ENCODE results near the gene FAM124A.

The FAM124A gene

DNA sequence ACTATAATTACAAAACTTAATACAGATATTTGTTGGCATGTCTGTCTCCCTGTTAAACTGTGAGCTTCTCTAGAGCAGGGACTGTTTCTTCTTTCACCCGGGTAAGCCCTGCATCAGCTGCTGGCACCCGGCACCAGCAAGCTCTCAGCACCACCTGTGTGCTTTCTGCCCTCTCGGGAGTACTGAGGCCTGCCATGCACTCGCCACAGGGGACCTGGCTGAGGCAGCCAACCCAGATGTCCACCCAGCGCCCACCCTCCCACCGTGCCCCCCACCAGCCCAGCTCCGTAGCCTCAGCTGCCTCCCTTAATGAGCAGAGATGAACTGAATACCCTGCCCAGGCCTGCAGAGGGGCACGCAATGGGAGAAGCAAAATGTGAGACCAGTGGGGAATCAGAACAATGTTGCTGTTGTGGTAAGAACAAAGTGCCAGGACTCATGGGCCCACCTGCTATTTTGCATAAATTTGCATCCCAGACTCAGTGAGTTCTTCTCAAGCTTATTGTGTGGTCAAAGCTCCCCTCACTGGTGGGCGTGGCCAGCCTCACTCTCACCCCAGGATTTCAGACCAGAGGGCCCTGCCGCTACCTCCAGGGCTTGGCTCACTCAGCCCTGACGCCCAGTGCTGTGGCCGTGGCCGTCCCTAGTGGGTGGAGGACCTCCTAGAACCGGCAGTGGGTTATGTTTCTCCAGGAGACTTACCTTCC, 102.7 kb downstream of the FAM124A start:
- no peaks in the 10 kb centered on the region for H3K4me1 ChIP-seq (ENCODE audit: low read length)
- H4K20me1 ChIP-seq (ENCODE audit: insufficient read depth, low read length), result no peaks in the 10 kb centered on the region
- no peaks in the 10 kb centered on the region for H3K9me3 ChIP-seq (ENCODE audit: insufficient read depth, low read length)
- H3K36me3 ChIP-seq (replicated peaks; ENCODE audit: low read depth, low read length), result no peaks in the 10 kb centered on the region
- no peak overlapping the region for H3K27ac ChIP-seq (ENCODE audit: low read length)
- no peak for TF ChIP-seq EZH2phosphoT487 (IDR thresholded peaks at IDR 0.05; ENCODE audit: low read depth)
- H3K4me2 ChIP-seq (ENCODE audit: low read length), result no peak overlapping the region
- no peak overlapping the region for H2AFZ ChIP-seq (ENCODE audit: low read depth, low read length)
- H3K4me3 ChIP-seq (ENCODE audit: low read length), result no peak overlapping the region
- H3K27me3 ChIP-seq (ENCODE audit: low read depth, low read length), result no peaks in the 10 kb centered on the region
- H3K79me2 ChIP-seq (ENCODE audit: low read length), result no peaks in the 10 kb centered on the region
- no peak overlapping the region for H3K9ac ChIP-seq (ENCODE audit: low read length)

DNA sequence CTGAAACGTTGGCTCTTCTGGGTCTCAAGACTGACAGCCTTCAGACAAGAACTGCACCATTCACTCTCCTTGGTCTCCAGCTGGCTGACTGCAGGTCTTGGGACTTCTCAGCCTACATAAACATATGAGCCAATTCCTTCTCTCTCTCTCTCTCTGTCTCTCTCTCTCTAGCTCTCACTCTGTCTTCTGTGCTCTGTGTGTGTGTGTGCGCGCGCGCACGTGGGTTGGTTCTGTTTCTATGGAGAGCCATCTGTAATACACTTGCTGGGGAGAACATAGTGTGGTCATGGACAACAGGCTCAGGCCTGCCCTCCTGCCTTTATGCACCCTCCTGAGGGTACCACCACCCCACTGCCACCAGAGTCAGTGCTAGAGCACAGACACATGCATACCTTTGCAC, 103.6 kb downstream of the FAM124A start:
- H3K4me3 ChIP-seq (ENCODE audit: low read length), result no peak overlapping the region
- no peak overlapping the region for H3K4me2 ChIP-seq (ENCODE audit: low read length)
- no peaks in the 10 kb centered on the region for H3K36me3 ChIP-seq (replicated peaks; ENCODE audit: low read depth, low read length)
- H3K79me2 ChIP-seq (ENCODE audit: low read length), result no peaks in the 10 kb centered on the region
- H3K9me3 ChIP-seq (ENCODE audit: insufficient read depth, low read length), result no peaks in the 10 kb centered on the region
- H2AFZ ChIP-seq (ENCODE audit: low read depth, low read length), result no peak overlapping the region
- no peaks in the 10 kb centered on the region for H3K27me3 ChIP-seq (ENCODE audit: low read depth, low read length)
- peaks cover 6% of the 10 kb centered on the region for H3K4me1 ChIP-seq (ENCODE audit: low read length)
- H3K9ac ChIP-seq (ENCODE audit: low read length), result no peak overlapping the region
- H4K20me1 ChIP-seq (ENCODE audit: insufficient read depth, low read length), result no peaks in the 10 kb centered on the region
- no peak for TF ChIP-seq EZH2phosphoT487 (IDR thresholded peaks at IDR 0.05; ENCODE audit: low read depth)
- TF ChIP-seq, protein P1, sequence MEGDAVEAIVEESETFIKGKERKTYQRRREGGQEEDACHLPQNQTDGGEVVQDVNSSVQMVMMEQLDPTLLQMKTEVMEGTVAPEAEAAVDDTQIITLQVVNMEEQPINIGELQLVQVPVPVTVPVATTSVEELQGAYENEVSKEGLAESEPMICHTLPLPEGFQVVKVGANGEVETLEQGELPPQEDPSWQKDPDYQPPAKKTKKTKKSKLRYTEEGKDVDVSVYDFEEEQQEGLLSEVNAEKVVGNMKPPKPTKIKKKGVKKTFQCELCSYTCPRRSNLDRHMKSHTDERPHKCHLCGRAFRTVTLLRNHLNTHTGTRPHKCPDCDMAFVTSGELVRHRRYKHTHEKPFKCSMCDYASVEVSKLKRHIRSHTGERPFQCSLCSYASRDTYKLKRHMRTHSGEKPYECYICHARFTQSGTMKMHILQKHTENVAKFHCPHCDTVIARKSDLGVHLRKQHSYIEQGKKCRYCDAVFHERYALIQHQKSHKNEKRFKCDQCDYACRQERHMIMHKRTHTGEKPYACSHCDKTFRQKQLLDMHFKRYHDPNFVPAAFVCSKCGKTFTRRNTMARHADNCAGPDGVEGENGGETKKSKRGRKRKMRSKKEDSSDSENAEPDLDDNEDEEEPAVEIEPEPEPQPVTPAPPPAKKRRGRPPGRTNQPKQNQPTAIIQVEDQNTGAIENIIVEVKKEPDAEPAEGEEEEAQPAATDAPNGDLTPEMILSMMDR (IDR thresholded peaks at IDR 0.05; ENCODE audit: low read depth, low read length), result no peak
- no peak overlapping the region for H3K27ac ChIP-seq (ENCODE audit: low read length)

DNA sequence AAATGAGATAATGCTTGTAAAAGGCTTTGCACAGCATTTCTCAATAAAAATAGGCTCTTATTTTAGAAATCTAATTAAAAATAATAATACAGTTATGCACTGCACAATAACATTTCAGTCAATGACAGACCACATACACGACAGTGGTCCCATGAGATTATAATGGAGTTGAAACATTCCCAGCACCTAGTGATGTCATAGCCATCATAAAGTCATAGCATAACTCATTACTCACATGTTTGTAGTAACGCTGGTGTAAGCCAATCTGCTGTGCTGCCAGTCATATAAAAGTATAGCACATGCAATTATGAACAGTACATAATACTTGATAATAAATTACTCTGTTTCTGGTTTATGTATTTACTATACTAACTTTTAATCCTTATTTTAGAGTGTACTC, 104.6 kb downstream of the FAM124A start:
- no peaks in the 10 kb centered on the region for H3K9me3 ChIP-seq (ENCODE audit: insufficient read depth, low read length)
- peaks cover 15% of the 10 kb centered on the region for H3K4me1 ChIP-seq (ENCODE audit: low read length)
- H3K79me2 ChIP-seq (ENCODE audit: low read length), result no peaks in the 10 kb centered on the region
- no peaks in the 10 kb centered on the region for H3K27me3 ChIP-seq (ENCODE audit: low read depth, low read length)
- no peak overlapping the region for H2AFZ ChIP-seq (ENCODE audit: low read depth, low read length)
- TF ChIP-seq, protein P1 (IDR thresholded peaks at IDR 0.05; ENCODE audit: low read depth, low read length), result no peak
- no peak for TF ChIP-seq EZH2phosphoT487 (IDR thresholded peaks at IDR 0.05; ENCODE audit: low read depth)
- no peak overlapping the region for H3K4me2 ChIP-seq (ENCODE audit: low read length)
- no peaks in the 10 kb centered on the region for H3K36me3 ChIP-seq (replicated peaks; ENCODE audit: low read depth, low read length)
- H4K20me1 ChIP-seq (ENCODE audit: insufficient read depth, low read length), result no peaks in the 10 kb centered on the region
- no peak overlapping the region for H3K9ac ChIP-seq (ENCODE audit: low read length)
- no peak overlapping the region for H3K4me3 ChIP-seq (ENCODE audit: low read length)
- H3K27ac ChIP-seq (ENCODE audit: low read length), result no peak overlapping the region

DNA sequence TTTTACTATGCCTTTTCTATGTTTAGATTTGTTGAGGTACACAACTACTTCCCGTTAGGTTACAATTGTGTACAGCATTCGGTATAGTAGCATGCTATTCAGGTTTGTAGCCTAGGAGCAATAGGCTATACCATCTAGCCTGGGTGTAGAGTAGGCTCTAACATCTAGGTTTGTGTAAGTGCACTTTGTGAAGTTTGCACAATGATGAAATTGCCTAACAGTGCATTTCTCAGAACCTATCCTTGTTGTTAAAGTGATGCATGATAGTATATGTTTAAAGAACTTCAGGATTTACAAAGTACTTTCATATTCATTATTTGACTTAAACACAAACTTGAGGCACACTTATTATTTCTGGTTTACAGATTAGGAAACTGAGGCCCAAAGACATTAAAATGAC, 105.8 kb downstream of the FAM124A start:
- no peak overlapping the region for H3K9ac ChIP-seq (ENCODE audit: low read length)
- no peak for TF ChIP-seq EZH2phosphoT487 (IDR thresholded peaks at IDR 0.05; ENCODE audit: low read depth)
- TF ChIP-seq, protein P1 (IDR thresholded peaks at IDR 0.05; ENCODE audit: low read depth, low read length), result no peak
- H4K20me1 ChIP-seq (ENCODE audit: insufficient read depth, low read length), result no peaks in the 10 kb centered on the region
- no peak overlapping the region for H3K4me2 ChIP-seq (ENCODE audit: low read length)
- H2AFZ ChIP-seq (ENCODE audit: low read depth, low read length), result no peak overlapping the region
- no peak overlapping the region for H3K4me3 ChIP-seq (ENCODE audit: low read length)
- H3K9me3 ChIP-seq (ENCODE audit: insufficient read depth, low read length), result no peaks in the 10 kb centered on the region
- no peaks in the 10 kb centered on the region for H3K27me3 ChIP-seq (ENCODE audit: low read depth, low read length)
- H3K79me2 ChIP-seq (ENCODE audit: low read length), result no peaks in the 10 kb centered on the region
- peaks cover 18% of the 10 kb centered on the region for H3K4me1 ChIP-seq (ENCODE audit: low read length)
- H3K27ac ChIP-seq (ENCODE audit: low read length), result no peak overlapping the region
- no peaks in the 10 kb centered on the region for H3K36me3 ChIP-seq (replicated peaks; ENCODE audit: low read depth, low read length)

All from OCI-LY3 (cell line).